Caco-2 (cell line): ENCODE results near the gene EBF3. TPM values are rescaled to one million over a fixed set of nuclear protein-coding genes. Genes with fewer than 3 reads are reported as not detected.
A peak's percentile ranks its signal among the peaks of the same experiment; 100 is the strongest.

Source experiments
- BruUV-seq: library from RNA; stranded (reverse); fragments of 400-500 nt; replicated peaks from 2 replicates; lab custom pipeline; 2021; lab: Mats Ljungman, UMichigan
- CTCF ChIA-PET: fragments of 300-600 bp; sonication (Branson Sonifier 250); formaldehyde crosslinking; loops from one replicate; lab custom pipeline; 2022; ENCODE audit warnings: antibody characterized with exemption; lab: Charles Lee
- POLR2A ChIA-PET: fragments of 300-600 bp; sonication (Branson Sonifier 250); formaldehyde crosslinking; loops from one replicate; lab custom pipeline; 2022; ENCODE audit warnings: antibody characterized with exemption; lab: Charles Lee
- DNase-seq, 2 experiments: peaks; one replicate each; pipeline versions ENCODE4 v3.0.0 to v3.0.0-alpha.2; 2020 to 2022
- H3K27me3 ChIP-seq: replicated peaks from 2 replicates; pipeline ENCODE4 v1.6.0; 2011; ENCODE audit warnings: low read length; ENCODE audit not compliant: control insufficient read depth, insufficient read depth
- H3K36me3 ChIP-seq: 2 replicates; pipeline ENCODE4 v1.5.1; 2011; ENCODE audit warnings: low read length; ENCODE audit not compliant: control insufficient read depth, insufficient read depth
- H3K4me1 ChIP-seq: fragments of 250-450 bp; sonication (Bioruptor Pico); 2 replicates; pipeline ENCODE4 v1.5.1; 2020; ENCODE audit warnings: mild to moderate bottlenecking
- H3K4me3 ChIP-seq: 2 replicates; pipeline ENCODE4 v1.5.1; 2011; ENCODE audit warnings: low read depth, mild to moderate bottlenecking, control low read depth, low read length
- H3K9me3 ChIP-seq: fragments of 250-450 bp; sonication (Bioruptor Pico); 2 replicates; pipeline ENCODE4 v1.5.1; 2020; ENCODE audit warnings: mild to moderate bottlenecking, moderate library complexity
- H3K27ac Mint-ChIP-seq: one replicate; pipeline ENCODE4 v1.8.0; 2022; ENCODE audit warnings: mixed read lengths; ENCODE audit not compliant: unreplicated experiment
- H3K27me3 Mint-ChIP-seq: one replicate; pipeline ENCODE4 v1.8.0; 2022; ENCODE audit warnings: mixed read lengths; ENCODE audit not compliant: insufficient read depth, unreplicated experiment
- H3K36me3 Mint-ChIP-seq: one replicate; pipeline ENCODE4 v1.8.0; 2022; ENCODE audit warnings: mild to moderate bottlenecking, mixed read lengths; ENCODE audit not compliant: insufficient read depth, unreplicated experiment
- H3K4me1 Mint-ChIP-seq: one replicate; pipeline ENCODE4 v1.8.0; 2022; ENCODE audit warnings: low read depth, mixed read lengths; ENCODE audit not compliant: unreplicated experiment
- H3K4me3 Mint-ChIP-seq: one replicate; pipeline ENCODE4 v1.8.0; 2022; ENCODE audit warnings: mild to moderate bottlenecking, moderate library complexity, mixed read lengths; ENCODE audit not compliant: unreplicated experiment
- H3K9me3 Mint-ChIP-seq: one replicate; pipeline ENCODE4 v1.8.0; 2022; ENCODE audit warnings: mixed read lengths; ENCODE audit not compliant: unreplicated experiment
- intact Hi-C: fragments of 100-400 bp; cut with micrococcal nuclease; formaldehyde crosslinking; loops from one replicate; pipeline ENCODE4 v1.10.0; 2022; ENCODE audit not compliant: unreplicated experiment
- total RNA-seq: library from RNA; stranded (reverse); gene quantifications from 2 replicates; pipeline ENCODE4 v1.2.3, GENCODE V29; 2022
- TF ChIP-seq, protein P1 (sequence below), 2 experiments: fragments of 200-600 bp in 1 of 2; IDR thresholded peaks; 1 replicate in 1 of 2; 2 replicates in 1 of 2; pipeline versions ENCODE4 v1.5.1 to v1.8.0; 2011 to 2022; ENCODE audit warnings: antibody characterized with exemption in 1 of 2, control low read depth in 1 of 2, inconsistent platforms in 1 of 2, low read depth in 1 of 2, low read length in 1 of 2, mild to moderate bottlenecking in 1 of 2, moderate library complexity in 1 of 2; ENCODE audit not compliant: insufficient read depth in 1 of 2, severe bottlenecking in 1 of 2, unreplicated experiment in 1 of 2

Gene EBF3
- total RNA-seq, 1 experiment from 2014 or later, result 0.79 TPM

DNA sequence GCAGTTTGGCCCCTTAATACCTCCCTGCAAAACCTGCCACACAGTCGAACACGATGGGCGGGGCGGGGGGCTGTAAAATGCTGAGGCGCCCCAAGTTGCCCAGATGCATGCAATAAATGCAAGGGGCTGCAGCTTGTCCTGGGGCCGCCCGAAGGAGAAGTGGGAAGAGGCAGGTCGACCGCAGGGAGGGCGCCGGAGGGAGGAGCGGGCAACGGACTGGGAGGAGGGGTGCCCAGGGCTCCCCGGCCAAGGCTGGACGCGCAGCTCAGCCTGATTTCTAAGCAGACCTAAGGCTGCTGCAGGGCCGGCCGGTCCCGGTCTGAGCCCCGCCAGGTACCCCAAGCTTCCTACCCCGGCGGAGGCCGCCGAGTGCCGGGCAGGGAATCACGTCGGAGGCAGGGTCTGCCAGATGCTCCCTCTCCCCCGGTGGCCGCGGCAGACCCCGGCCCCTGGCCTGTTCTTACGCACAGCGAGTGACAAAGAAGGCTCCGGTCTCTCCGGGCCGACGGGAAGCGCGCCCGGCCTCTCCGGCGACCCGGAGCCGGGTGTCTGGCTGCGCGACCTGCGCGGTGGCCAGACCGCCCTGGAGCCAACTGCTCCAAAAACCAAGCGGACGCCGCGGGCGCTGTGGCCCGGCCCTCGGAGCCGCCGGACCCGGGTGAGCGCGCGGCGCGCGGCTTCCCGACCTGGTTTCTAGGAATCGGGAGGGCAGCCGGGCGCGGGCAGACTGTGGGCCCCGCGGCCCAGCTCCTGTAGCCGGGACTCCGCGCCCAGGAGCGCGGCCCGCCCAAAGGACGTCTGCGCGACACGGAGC is 744 bp upstream of the EBF3 start:
- Histone ChIP-seq H3K27me3 (peaks cover 4% of the 10 kb centered on the region; the same call in 1 of the 2 replicates), H3K9me3 (0 out of 2 replicates have a peak, but pooled peaks cover 3% of the 10 kb centered on the region), H3K4me1 (peaks cover 10% of the 10 kb centered on the region; the same call in 1 of the 2 replicates), H3K4me3 (peak overlapping the region; percentile 39), H3K36me3 (no peaks in the 10 kb centered on the region)
- TF ChIP-seq, protein P1, sequence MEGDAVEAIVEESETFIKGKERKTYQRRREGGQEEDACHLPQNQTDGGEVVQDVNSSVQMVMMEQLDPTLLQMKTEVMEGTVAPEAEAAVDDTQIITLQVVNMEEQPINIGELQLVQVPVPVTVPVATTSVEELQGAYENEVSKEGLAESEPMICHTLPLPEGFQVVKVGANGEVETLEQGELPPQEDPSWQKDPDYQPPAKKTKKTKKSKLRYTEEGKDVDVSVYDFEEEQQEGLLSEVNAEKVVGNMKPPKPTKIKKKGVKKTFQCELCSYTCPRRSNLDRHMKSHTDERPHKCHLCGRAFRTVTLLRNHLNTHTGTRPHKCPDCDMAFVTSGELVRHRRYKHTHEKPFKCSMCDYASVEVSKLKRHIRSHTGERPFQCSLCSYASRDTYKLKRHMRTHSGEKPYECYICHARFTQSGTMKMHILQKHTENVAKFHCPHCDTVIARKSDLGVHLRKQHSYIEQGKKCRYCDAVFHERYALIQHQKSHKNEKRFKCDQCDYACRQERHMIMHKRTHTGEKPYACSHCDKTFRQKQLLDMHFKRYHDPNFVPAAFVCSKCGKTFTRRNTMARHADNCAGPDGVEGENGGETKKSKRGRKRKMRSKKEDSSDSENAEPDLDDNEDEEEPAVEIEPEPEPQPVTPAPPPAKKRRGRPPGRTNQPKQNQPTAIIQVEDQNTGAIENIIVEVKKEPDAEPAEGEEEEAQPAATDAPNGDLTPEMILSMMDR (IDR thresholded peaks at IDR 0.05; ENCODE audit: insufficient read depth in 1 of 2, low read depth in 1 of 2, low read length in 1 of 2, severe bottlenecking in 1 of 2, unreplicated experiment in 1 of 2), result no peak
- peak overlapping the region; percentile 74 for H3K4me3 Mint-ChIP-seq
- no peak for DNase-seq
- ChIA-PET POLR2A (no interaction called here), CTCF (no interaction called here)
- H3K9me3 Mint-ChIP-seq, result no peaks in the 10 kb centered on the region
- H3K27me3 Mint-ChIP-seq, result peaks cover 33% of the 10 kb centered on the region
- no TSS peak for BruUV-seq
- no peaks in the 10 kb centered on the region for H3K4me1 Mint-ChIP-seq
- intact Hi-C loops, result loop anchor here (10.0 kb wide), 1 partner anchor 500 kb away; the partner anchor contains the start of gene MGMT
- no peak overlapping the region for H3K27ac Mint-ChIP-seq
- no peaks in the 10 kb centered on the region for H3K36me3 Mint-ChIP-seq

DNA sequence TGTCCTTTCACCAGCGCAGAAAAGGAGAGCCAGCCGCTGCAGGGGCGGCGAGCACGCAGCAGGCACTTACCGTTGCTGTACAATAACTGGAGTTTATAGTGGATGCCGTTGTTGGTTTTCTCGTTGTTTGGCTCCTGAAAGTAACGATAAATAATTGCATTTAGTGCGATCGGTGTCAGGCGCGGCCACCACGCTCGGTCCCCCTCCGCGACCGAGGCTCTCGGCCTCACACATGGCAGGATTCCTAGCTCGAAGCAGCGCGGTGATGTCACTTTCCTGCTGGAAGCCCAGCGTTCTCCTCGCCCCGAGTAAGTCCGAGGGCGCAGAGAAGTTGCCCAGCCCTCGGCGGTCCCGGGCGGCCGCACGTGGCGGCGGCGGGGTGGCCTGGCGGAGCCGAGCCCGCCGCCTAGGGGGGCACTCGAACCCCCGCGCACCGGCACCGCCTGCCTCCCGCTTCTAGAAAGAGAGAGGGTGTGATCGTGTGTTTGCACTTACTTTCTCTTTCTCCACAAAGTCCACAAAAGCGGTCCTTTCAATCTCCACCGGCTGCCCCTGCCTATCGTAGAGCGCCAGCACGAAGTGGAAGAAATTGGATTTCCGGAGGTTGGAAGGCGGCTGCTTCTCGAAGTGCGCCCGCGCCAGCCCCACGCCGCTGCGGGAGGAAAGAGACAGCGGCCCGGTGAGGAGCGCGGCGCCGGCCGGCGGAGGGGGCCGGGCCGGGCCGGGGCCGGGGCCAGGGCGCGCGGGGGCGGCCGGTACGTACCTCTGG is 1.0 kb downstream of the EBF3 start:
- no peaks in the 10 kb centered on the region for H3K9me3 ChIP-seq
- H3K4me3 Mint-ChIP-seq, result peak overlapping the region; percentile 74
- peaks cover 16% of the 10 kb centered on the region; the same call in 1 of the 2 replicates for H3K4me1 ChIP-seq
- ChIA-PET CTCF (no interaction called here), POLR2A (no interaction called here)
- peak overlapping the region; percentile 56 for H3K4me3 ChIP-seq
- intact Hi-C loops, result loop anchor here (2.0 to 10.0 kb wide), 2 partner anchors 498 to 932 kb away; partner anchors contain the start of gene MGMT
- no peaks in the 10 kb centered on the region for H3K9me3 Mint-ChIP-seq
- no peaks in the 10 kb centered on the region for H3K4me1 Mint-ChIP-seq
- peak in 1 of 2 experiments; percentile 45 for DNase-seq
- no peaks in the 10 kb centered on the region for H3K36me3 ChIP-seq
- peaks cover 36% of the 10 kb centered on the region for H3K27me3 Mint-ChIP-seq
- TF ChIP-seq, protein P1 (IDR thresholded peaks at IDR 0.05; ENCODE audit: insufficient read depth in 1 of 2, low read depth in 1 of 2, low read length in 1 of 2, severe bottlenecking in 1 of 2, unreplicated experiment in 1 of 2), result no peak
- peaks cover 4% of the 10 kb centered on the region; the same call in 1 of the 2 replicates for H3K27me3 ChIP-seq
- H3K36me3 Mint-ChIP-seq, result no peaks in the 10 kb centered on the region
- no peak overlapping the region for H3K27ac Mint-ChIP-seq
- BruUV-seq, result no TSS peak
